Hepatic stellate cell (primary cell): ENCODE results near the gene RALGAPA2.

Experiments used
- DNase-seq: peaks from one replicate; pipeline ENCODE4 v3.0.0; 2011; ENCODE audit warnings: low spot score

Gene RALGAPA2

DNA sequence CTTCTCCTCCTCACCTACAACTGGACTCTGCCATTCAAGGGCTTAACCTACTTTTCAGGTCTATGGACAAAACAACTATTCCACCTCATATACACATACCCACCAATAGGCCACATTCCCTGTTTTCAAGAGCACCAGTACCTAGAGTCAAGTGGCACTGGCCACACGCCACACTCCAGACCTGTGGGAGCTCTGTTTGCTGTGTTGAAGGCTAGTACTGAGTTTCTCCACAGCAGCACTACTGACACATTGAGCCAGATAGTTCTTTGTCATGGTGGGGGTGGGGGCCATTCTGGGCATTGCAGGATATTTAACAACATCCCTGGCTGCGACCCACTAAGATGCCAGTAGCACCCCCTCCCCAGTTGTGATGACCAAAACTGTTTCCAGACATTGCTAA, 84.1 kb downstream of the RALGAPA2 start:
- no peak for DNase-seq

DNA sequence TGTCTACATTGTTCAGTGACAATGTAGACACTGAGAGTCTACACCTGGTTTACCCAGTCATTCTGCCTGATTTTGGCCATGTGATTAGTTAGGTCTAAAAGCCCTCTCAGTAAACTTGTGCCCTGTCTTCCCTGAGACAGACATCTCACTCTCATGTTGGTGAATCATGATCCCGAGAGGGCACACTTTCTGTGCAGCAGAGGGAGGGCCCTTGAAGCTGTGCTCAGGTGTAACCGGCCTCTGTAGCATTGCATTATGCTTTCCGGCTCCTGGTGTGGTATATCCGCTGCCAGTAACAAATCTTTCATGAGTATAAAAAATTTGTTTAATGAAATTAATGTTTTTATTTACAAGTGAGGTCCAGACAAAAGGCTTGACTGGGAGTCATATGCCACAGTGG, 85.0 kb downstream of the RALGAPA2 start:
- no peak for DNase-seq

DNA sequence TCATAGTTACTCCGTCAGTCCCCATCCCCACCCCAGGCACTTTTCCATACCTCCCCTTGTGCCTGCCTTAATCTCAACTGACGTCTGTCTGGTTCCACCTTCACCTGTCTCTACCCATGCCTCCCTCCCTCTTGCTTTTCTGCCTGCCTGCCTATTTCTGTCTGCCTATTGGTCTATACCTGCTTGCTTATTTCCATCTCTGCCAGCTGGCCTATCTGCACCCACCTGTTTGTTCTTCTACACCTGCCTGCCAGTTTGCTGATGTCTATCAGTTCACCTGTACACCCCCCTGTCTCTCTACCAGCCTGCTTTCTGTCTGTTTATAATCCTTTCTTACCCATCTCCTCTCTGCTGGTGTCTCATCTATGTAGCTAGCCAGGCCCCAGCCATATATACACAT, 87.5 kb downstream of the RALGAPA2 start:
- no peak for DNase-seq

DNA sequence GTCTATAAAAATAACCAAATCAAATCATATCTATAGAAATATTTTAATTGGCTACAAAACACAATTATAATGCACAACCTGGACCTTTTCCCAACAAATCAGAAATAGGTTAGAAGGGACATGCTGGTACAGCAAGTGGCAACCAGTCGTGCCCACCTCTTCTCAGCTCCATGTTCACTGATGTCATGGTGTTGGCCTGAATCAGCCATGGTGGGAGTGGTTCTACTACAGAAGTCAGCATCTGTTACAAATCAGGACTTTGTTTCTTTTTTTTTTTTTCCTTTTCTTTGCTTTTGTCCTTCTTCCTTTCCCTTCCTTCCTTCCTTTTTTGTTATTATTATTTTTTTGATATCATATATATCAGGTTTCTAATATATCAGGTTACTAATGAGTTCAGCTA, 91.2 kb downstream of the RALGAPA2 start:
- no peak for DNase-seq

DNA sequence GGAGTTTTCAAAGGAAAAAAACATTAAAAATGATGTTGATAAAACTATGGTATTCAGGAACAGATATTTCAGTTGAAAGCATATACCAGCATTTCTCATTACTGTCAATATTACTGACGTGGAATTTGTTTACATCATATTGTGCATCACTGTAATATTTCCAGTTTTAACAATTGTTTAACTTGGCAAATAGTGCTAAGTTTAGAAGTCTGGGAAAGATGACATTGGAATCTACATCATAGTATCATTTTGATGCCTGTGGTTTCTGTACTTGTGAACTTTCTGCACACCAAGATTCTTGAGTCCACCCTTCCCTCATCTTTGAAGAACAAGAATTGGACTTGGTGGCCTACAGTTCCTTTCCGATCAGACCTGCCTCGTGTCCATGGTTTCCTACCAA, 98.1 kb downstream of the RALGAPA2 start:
- peak; percentile 2 for DNase-seq

DNA sequence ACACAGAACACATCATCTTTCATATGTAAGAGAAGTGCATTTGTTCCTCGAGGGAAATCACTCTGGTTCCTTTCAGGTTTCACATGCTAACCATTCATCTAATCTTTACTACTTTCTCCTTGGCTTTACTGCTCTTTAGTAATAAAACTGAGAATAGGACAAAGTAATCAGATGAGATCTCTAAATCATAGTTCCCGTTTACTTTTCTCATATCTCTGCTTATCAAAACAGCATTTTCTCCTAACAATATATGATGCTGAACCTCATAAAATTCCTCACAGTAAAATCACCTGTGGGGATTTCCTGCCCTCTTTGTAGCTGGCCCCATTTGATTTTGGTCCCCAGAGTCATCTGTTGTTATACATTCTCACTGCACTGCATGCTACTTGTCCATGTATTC, 100.2 kb downstream of the RALGAPA2 start:
- no peak for DNase-seq

DNA sequence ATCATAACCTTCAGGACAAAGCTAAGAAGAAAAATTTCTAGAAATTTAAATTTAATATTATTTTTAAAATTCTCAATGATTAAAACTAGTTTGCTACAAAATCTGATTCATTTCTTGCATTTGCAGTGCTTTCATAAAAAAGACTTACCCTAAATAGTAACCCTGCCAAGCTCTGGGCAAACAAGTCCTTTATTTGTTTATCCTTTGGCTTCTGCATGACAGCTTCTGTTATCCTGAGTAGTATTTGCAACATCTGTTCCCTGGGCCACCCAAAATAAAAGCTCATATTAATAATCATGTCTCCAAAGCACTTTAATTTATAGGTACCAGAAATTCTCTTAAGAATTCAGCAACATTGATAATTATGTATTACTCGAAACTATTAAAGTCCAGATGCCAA, 101.3 kb downstream of the RALGAPA2 start:
- DNase-seq, result no peak

DNA sequence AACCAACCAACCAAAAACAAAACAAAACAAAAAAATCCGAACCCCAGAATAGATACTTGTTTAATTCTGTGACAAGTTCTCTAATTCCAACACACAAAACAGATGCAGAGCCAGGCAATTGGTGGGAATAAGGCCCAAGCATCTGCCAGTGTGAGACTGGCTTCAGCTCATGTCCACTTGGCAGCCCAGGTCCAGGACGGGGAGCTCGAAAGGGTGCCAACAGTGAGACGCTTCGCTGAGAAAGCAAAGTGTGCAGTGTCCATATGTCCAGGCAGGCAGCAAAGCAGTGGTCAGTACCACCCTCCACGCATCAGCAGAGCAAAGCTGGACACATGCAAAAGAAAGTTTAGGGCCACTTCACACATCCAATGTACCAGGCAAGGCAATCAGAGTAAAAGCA, 102.9 kb downstream of the RALGAPA2 start:
- no peak for DNase-seq

DNA sequence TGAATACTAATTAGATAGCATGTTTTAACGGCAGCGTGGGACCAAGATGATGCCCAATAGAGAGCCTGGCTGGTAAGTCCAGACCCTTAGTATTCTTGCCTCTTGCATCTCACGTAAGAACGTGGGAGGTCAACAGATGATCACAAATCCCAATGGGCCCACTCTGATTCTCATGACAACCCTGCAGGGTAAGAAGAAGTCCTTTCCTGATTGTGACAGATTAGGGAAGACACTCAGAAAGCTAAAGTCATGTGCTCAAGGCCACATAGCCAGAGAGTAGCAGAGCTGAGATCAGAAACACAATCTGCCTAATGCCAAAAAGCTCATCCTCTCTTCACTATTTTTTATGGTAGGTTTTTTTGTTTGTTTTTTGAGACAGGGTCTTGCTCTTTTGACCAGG, 103.8 kb downstream of the RALGAPA2 start:
- no peak for DNase-seq

DNA sequence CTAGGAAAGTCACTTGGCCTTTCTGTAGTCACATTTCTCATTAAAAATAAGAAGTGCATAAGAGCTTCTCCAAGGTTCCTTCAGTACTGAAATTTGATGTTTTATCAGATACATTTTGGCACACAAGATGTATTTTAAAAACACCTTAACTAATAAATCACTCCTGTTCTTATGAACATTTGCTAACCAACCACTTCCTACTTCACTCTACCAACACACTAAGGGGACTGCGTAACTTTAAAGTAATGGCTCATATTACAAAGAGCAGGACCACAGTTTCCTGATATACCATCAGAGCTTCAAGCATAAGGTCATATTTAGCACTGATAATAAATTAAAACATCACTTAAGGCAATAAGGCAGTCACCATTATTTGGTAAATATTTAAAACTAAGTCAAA, 104.4 kb downstream of the RALGAPA2 start:
- no peak for DNase-seq

DNA sequence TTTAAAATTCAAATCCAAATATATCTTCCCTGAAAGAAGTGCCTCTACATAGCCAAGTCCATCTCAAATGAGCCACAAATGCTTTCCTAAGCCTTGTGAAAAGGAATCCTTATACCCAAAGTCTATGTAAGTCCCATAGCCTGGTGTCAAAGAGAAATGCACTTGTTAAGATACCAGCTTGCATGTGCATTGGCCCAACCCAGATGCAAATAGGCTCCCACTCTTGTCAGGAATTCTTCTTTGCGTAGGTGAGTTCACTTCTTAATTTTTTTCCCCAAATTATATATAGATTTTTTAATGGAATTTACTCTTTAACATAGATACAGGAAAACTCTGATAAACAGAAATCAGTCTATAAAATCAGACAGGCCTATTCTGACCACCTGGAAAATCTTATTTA, 105.6 kb downstream of the RALGAPA2 start:
- DNase-seq, result no peak

DNA sequence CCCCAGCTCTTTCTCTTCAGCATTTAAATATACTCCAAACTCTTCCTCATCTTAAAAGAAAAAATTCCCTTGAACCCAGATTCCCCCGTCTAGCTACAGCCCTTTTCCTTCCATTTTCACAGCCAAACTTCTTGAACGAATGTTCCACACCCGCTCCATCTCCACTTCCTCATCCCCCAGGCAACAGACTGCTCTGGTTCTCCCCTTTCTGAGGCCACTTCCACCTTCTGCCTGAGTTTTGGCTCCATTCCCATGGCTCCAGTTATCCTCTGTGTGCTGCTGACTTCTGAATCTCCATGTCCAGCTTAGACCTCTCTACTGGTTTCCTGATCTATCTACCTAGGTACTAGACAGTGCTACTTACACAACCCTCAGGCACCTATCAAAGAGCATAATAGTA, 106.4 kb downstream of the RALGAPA2 start:
- no peak for DNase-seq

DNA sequence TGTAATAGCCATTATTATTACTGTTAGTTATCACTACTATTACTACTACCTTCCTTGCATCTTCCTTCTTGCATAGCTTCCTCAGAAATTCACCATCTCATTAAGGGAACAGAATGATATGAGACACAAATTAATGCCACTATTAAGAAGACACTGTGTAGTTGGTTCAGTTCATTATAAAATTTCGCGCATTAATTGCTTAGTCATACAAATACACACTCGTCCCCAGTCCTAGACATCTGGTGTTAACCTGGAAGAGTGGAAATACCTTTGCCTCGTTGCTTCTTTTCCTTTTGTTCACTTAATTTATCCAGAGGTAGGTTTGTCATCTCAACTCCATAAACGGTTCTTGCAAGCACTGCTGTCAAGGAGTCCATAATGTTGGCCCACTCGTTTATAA, 107.5 kb downstream of the RALGAPA2 start:
- no peak for DNase-seq

DNA sequence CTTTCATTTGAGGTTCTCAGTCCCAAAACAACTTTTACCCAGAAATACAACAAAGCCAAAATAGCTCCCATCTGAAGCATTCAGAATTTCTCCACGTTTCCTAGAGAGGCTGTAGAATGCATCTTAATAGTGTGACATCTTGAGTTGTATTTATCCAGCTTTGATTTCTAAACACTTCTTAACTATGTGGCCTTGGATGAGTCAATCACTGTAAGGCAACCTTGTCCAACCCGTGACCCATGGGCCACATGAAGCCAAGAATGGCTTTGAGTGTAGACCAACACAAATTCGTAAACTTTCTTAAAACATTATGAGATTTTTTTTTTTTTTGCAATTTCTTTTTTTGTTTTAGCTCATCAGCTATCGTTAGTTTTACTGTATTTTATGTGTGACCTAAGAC, 108.1 kb downstream of the RALGAPA2 start:
- no peak for DNase-seq

DNA sequence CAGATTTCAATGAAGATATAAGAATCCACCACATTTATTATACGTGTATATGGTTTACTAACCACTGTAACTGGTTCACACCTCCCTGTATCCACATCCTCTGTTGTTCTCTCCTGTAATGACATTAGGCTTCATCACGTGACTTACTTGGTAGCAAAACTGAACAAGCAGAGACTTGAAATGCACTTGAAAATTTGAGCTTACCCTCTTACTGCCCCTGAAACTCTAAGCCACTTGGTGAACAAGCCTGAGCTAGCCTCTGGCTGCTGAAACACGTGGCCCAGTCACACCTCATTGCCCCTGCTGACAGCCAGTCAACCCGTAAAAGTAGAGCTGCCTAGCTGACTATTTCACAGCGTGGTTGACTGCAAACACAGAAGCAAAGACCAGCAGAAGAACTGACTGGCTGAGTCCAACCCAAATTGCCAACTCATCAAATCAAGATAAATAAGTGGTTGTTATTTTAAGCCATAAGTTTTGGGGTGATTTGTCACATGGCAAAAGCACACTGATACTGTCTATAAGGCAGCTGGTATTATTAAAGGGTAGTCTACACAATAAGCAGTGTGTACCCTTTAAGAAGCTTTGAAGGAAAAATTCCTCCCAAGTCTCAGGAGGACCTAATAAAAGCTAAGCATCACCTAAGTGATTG, 109.0 kb downstream of the RALGAPA2 start:
- DNase-seq, result no peak

DNA sequence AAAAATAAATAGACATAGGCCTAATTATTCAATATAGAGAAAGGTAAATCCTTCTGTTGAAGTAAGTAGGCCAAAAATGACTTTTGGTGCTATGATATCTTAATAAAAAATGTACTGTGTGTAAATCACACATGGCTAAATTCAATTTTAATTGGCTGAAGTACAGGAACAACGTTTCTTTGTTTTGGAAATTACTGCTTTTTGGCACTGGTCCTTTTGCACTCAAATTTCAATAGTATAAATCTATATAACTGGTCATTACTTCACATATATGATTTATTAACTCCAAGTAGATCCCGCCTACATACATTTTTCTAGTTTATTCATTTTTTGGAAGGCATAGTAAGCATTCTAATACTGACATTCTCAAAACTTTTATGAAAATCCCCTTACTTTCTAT, 114.5 kb downstream of the RALGAPA2 start:
- DNase-seq, result no peak

DNA sequence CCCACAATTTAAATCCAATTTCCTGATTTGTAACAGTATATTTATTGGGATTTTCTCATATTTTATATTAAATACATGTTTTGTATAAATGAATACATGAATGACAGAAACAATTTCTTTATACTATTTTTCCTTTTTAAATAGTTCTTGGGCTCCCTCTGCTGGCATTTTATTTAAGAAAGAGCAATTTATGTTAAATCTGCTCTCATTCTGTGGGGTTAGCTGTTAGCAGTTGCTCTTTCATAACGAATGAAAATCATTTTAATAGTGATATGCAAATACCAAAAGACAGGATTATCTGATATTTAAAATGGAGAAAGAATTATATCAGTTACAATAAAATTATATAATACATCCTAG, 118.3 kb downstream of the RALGAPA2 start:
- DNase-seq, result no peak

DNA sequence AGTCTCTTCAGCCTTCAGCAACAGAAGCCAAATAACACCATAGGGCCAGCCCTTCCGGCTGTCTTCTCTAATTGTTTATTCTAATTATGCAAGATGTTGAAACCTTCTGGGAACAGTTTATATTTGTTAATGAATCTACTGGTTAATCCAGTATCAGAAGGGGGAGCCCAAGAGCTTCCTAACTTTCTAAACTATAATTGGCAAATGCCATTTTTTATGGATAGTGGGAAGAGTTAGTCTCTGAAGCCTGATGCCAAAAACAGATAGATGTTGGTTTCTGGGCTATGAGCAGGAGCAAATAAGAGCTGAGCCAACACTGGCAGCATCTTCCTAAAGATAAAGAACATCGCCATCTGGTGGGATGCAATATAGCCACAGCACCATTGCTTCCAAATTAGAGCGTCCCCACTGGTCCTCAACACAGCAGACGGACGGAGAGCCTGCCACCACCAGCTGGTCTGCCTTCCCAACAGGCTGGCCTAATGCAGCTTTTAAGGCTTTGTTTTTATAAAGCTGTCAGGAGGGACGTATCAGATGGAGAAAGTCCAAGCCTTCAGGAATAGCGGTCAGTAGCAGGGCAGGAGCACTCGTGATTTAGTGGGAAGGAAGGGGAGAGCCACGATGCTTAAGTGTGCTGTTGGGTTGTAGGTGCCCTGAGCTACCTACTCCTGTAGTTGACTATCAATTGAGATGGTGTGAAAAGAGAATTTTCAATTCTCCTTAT, 118.8 kb downstream of the RALGAPA2 start:
- DNase-seq, result peak; percentile 50

DNA sequence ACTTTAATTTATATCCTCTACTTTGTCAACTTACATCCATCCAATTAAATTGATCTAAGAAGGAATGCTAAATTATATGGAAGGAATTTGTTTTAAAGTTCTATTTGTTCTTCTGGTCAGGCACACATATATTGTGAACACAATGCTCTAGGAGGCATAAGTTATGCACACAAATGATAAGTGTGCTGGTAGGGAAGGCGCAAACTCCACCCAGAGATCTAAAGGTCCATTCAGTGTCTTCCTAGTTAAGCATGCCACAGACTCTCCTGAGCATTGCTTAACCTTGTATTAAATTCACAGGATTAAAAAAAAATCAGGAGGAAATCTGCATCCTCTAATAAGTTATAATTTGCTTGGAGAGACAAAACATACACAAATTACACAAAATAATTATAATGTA, 127.3 kb downstream of the RALGAPA2 start:
- no peak for DNase-seq

DNA sequence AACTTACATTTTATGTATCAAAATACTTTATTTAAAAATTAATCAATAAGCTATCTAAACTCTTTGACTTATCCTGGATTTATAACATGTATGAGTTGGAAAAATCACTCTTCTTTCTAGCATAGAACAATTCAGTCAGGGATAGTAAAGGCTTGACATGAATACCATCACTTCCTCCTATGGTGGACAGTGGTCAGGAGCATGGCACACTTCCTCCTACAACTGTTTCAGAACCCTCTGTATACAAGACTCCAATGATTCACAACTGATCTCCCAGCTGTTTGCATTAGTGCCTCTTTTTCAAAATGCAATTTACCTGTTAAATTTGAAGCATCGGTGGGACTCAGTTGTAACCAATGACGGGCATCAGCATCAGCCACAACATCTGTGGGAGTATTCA, 129.7 kb downstream of the RALGAPA2 start:
- DNase-seq, result no peak

DNA sequence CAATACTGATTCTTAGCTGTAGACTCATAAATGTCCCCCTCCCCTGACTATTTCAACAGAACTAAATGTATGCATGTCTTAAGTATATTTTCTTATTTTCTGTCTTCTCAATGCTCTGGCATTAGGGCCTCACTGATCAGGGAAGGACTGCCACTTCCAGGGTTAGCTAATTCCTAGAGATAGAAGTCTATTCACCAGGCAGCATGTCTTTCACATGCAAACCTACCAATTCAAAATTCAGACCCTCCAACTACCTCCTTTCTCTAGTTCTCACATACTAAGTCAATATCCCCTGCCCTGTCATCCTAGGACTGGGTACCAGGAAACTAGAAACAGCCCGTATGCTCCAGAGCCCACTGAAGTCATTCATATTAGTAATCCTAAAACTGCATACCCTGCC, 132.3 kb downstream of the RALGAPA2 start:
- no peak for DNase-seq

DNA sequence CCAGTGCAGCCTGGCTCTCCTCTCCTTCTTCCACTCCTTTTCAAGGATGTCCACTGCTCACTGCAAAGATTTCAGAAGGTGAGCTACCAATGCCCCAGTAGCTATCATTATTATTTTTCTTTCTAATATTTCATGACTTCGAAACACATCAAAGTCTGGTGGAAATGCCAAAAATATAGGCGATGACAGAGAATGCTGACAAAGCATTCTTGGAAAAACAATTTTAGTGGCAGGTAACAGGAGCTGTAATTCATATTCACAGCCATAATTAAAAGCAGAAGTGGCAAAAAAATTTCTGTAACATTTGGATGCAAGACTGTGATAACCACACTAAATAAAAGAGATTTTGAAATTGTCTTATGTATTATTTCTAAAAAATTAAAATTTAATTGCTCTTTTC, 133.6 kb downstream of the RALGAPA2 start:
- DNase-seq, result no peak

DNA sequence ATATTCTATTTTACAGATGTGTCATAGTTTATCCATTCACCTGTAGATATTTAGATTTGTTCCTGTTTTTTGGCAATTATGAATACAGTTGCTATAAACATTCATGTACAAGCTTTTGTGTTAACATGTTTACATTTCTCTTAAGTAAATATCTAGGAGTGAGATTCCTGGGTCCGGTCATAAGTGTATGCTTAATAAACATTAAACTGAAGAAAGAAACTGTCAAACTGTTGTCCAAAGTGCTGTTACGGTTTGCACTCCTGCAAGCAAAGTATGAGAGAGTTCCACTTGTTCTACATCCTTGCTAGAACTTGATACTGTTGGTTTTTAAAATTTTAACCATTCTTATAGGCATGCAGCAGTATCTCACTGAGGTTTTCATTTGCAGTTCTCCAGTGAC, 138.6 kb downstream of the RALGAPA2 start:
- DNase-seq, result no peak

DNA sequence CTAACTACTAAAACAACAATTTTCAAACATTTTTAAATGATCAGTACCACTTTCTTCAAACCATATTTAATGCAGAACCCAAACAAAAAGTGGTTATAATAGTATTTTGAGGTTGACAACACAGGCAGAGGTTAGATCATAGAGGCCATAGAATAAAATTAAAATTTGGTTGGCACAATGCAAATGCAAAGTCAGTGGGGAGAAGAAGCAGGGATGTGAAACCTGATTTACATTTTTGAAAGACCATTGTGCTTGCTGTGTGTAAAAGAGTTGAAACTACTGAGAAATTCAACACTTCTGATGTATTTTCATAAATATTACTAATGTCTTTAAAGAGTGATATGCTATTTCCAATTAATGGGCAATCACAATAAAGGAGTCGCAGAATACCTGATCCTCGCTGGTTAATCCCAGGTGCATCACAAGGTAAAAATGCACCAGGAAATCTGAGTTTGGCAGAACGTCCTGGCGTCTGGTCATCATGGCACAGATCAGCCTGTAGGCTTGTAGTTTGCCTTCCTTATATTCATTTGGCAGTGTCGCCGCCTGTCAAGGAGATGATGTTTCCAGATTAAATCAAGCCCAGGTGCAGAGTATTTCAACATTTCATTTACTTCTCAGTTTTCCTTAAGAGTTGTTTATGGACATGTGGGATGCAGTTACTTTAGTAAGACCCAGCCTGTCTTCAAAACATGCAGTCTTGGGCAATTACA, 141.2 kb downstream of the RALGAPA2 start:
- no peak for DNase-seq
